ENCODE results near the gene ARNT2.
"Not testable (repeated sequence)": the region's sequence is repeated elsewhere in the genome, so short reads cannot be mapped to it uniquely, and the experiment has no call there.

The ARNT2 gene

GRCh38 chr15:80630981-80631380, 226.8 kb downstream of the ARNT2 start:
- DNase-seq, result no peak

GRCh38 chr15:80633221-80633620, 229.0 kb downstream of the ARNT2 start:
- no peak for DNase-seq

GRCh38 chr15:80635953-80636352, 231.8 kb downstream of the ARNT2 start:
- no peak for DNase-seq

- no peak for DNase-seq
These were observed 232.5 kb downstream of the ARNT2 start for GRCh38 chr15:80636675-80637074.

GRCh38 chr15:80637747-80638146, 233.6 kb downstream of the ARNT2 start:
- DNase-seq, result no peak

GRCh38 chr15:80638553-80639167, 234.5 kb downstream of the ARNT2 start:
- no peak for DNase-seq

- no peak for DNase-seq
These were observed 235.0 kb downstream of the ARNT2 start for GRCh38 chr15:80639168-80639555.

GRCh38 chr15:80640531-80641121, 236.4 kb downstream of the ARNT2 start:
- DNase-seq, result no peak

- no peak for DNase-seq
These were observed 237.2 kb downstream of the ARNT2 start for GRCh38 chr15:80641384-80641783.

- DNase-seq, result no peak
These were observed 239.3 kb downstream of the ARNT2 start for GRCh38 chr15:80643431-80643951.

GRCh38 chr15:80645494-80646065, 241.4 kb downstream of the ARNT2 start:
- DNase-seq, result no peak

- DNase-seq, result not testable (repeated sequence)
These were observed 243.2 kb downstream of the ARNT2 start for GRCh38 chr15:80647424-80647823.
